Measurements from ENCODE around the gene RSPRY1. TPM values are rescaled to one million over a fixed set of nuclear protein-coding genes. Genes with fewer than 3 reads are reported as not detected.

Gene RSPRY1
- total and polyA plus RNA-seq, 2 of the 8 experiments (the other 6 are each of a cell fraction or from before 2014, with no cell fraction given), result 11.5 to 32.5 TPM

GRCh38 chr16:57155702-57156350 is 30.3 kb upstream of the RSPRY1 start:
- Histone ChIP-seq H2BK20ac (ENCODE audit: low read length) (no peak overlapping the region), H4K91ac (replicated peaks; ENCODE audit: insufficient read length, low read length) (no peak overlapping the region), H3K4me2 (ENCODE audit: insufficient read depth in 1 of 2, low read depth in 2 of 2, low read length in 2 of 2) (no peak overlapping the region), H3K27ac (ENCODE audit: low read depth, low read length) (no peak overlapping the region), H2BK5ac (ENCODE audit: low read depth, low read length) (no peak overlapping the region), H2BK120ac (replicated peaks; ENCODE audit: low read depth, low read length) (no peak overlapping the region), H3K4me1 (replicated peaks in 1 of 4; ENCODE audit: control insufficient read depth in 3 of 4, insufficient read depth in 4 of 4, low read length in 3 of 4) (peaks cover 0 to 8% (median 5%) of the 10 kb centered on the region in 4 experiments; a peak in 4 of 7 replicates), H2AK5ac (ENCODE audit: low read depth, low read length) (no peak overlapping the region), H3K9me3 (ENCODE audit: insufficient read depth in 2 of 2, low read depth in 1 of 2, low read length in 1 of 2) (no peaks in the 10 kb centered on the region), H3K23ac (ENCODE audit: insufficient read length) (no peak overlapping the region), H3K14ac (ENCODE audit: insufficient read length) (no peak overlapping the region), H2AFZ (ENCODE audit: low read length) (no peak overlapping the region), H2BK12ac (ENCODE audit: low read depth, low read length) (no peak overlapping the region), H3K56ac (replicated peaks; ENCODE audit: insufficient read length, low read depth, low read length) (no peak overlapping the region), H4K5ac (ENCODE audit: insufficient read length, low read depth, low read length) (no peak overlapping the region), H3K27me3 (replicated peaks in 1 of 4; ENCODE audit: control insufficient read depth in 3 of 4, extremely low read depth in 1 of 4, insufficient read depth in 3 of 4, low read length in 3 of 4) (no peaks in the 10 kb centered on the region), H3K18ac (ENCODE audit: extremely low read depth, low read length) (no peak overlapping the region), H3K79me2 (ENCODE audit: control insufficient read depth in 1 of 2, insufficient read depth in 2 of 2, low read length in 2 of 2) (no peaks in the 10 kb centered on the region), H3K4ac (replicated peaks; ENCODE audit: insufficient read length, low read depth, low read length) (no peak overlapping the region), H3K9ac (replicated peaks in 1 of 4; ENCODE audit: extremely low read depth in 1 of 4, low read depth in 3 of 4, low read length in 3 of 4) (no peak overlapping the region), H4K8ac (ENCODE audit: extremely low read depth, insufficient read depth, low read length) (no peak overlapping the region), H3K23me2 (ENCODE audit: low read depth, low read length) (no peaks in the 10 kb centered on the region), H3K36me3 (ENCODE audit: control insufficient read depth in 2 of 4, insufficient read depth in 4 of 4, low read length in 3 of 4) (peaks cover 13 to 50% (median 27%) of the 10 kb centered on the region in 4 experiments; a peak in 7 of 8 replicates), H4K20me1 (replicated peaks in 1 of 2; ENCODE audit: control insufficient read depth in 1 of 2, insufficient read depth in 2 of 2, low read length in 2 of 2) (no peaks in the 10 kb centered on the region), H2BK15ac (ENCODE audit: low read length) (no peak overlapping the region), H3K79me1 (ENCODE audit: low read depth, low read length) (no peaks in the 10 kb centered on the region), H3K4me3 (ENCODE audit: extremely low read depth in 1 of 4, insufficient read depth in 2 of 4, low read depth in 3 of 4, low read length in 4 of 4) (no peak overlapping the region)
- CTCF ChIA-PET (ENCODE audit: partially characterized antibody), result interaction anchor here (0.6 to 1.6 kb wide), 3 partner anchors 18 to 72 kb away, joined by 3 read pairs; no protein-coding TSS in a partner anchor
- 95% methylated on average over 6 of the region's 6 CpGs; no CpG with 5 or more reads in 1 of the 2 experiments for WGBS, 2 experiments (ENCODE audit: extremely low coverage in 1 of 2, insufficient coverage in 1 of 2, insufficient read length in 1 of 2, insufficient replicate concordance in 2 of 2, low coverage in 1 of 2, low lambda C conversion rate in 2 of 2, missing lambda C conversion rate in 1 of 2)
- POLR2A ChIA-PET (ENCODE audit: partially characterized antibody), result interaction anchor here (0.5 to 1.9 kb wide), 3 partner anchors 14 to 1321 kb away, joined by 3 to 4 read pairs (median 3); partner anchors contain the start of genes PSME3IP1 and RSPRY1
- no peak for DNase-seq (ENCODE audit: low read depth in 1 of 2, low spot score in 2 of 2)
- FAIRE-seq, result no peak
- no peak for TF ChIP-seq RFX5 (IDR thresholded peaks at IDR 0.05; ENCODE audit: borderline replicate concordance, low read depth, low read length)
- TF ChIP-seq CBX8 (IDR thresholded peaks at IDR 0.05; ENCODE audit: borderline replicate concordance, low read depth, low read length), result no peak
- no peak for TF ChIP-seq KDM5A (IDR thresholded peaks at IDR 0.05; ENCODE audit: low read length)
- TF ChIP-seq ZNF274 (IDR thresholded peaks at IDR 0.05; ENCODE audit: borderline replicate concordance, extremely low read depth, low read length), result no peak
- TF ChIP-seq BACH1 (IDR thresholded peaks at IDR 0.05; ENCODE audit: low read length), result no peak
- no peak for TF ChIP-seq CTBP2 (IDR thresholded peaks at IDR 0.05; ENCODE audit: borderline replicate concordance, insufficient read depth, insufficient read length, low read length)
- no peak for TF ChIP-seq USF2 (IDR thresholded peaks at IDR 0.05; ENCODE audit: low read length)
- no peak for TF ChIP-seq BCL11A (IDR thresholded peaks at IDR 0.05; ENCODE audit: low read depth in 2 of 2, low read length in 2 of 2)
- TF ChIP-seq RBBP5 (IDR thresholded peaks at IDR 0.05; ENCODE audit: borderline replicate concordance, low read depth, low read length), result no peak
- no peak for TF ChIP-seq JUN (IDR thresholded peaks at IDR 0.05; ENCODE audit: low read depth, low read length)
- no peak for TF ChIP-seq EGR1 (IDR thresholded peaks at IDR 0.05; ENCODE audit: borderline replicate concordance, low read depth, low read length)
- TF ChIP-seq BRCA1 (IDR thresholded peaks at IDR 0.05; ENCODE audit: low read depth, low read length), result no peak

Measured in H1 (cell line).